ENCODE results near the gene VPS26C.
A peak's percentile ranks its signal among the peaks of the same experiment; 100 is the strongest.

VPS26C gene

DNA sequence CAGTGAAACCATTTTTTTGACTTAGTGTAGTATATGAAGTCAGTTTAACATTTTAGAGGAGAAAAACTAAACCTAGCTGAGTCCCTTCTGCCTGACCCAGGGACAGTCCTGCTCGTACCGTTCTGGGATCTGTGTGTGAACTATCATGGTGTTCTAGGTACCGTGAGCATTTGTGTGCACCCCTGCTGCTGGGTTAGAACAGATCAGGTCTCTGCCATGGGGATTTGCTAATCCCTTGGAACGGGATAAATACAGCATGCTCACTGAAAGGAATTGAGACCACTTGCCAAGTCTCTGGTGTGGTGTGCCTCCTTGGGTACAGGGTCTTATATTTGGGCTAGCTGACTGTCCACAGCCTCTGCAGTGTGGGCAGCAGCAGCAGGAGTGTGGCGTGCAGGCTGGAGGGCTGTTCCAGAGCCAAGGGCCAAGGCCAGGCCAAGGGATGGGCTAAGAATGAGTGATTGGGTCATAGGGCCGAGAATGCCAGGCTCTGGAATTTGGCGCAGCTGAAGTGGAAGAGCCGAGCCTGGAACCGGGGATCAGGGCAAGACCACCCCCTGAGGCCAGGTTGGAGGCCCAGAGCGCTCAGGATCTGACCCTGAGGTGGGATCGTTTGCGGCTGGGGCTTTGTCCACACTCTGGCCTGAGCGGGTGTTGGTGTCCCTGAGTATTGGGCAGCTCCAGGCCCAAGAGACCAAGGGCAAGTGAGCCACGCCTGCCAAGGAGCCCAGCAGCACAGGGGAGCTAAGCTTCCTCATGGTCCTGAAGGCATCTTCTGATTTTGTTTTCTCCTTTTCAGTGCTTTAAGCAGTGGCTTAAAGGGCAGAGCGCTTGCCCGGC, 66.3 kb downstream of the VPS26C start:
- no peak for ATAC-seq

DNA sequence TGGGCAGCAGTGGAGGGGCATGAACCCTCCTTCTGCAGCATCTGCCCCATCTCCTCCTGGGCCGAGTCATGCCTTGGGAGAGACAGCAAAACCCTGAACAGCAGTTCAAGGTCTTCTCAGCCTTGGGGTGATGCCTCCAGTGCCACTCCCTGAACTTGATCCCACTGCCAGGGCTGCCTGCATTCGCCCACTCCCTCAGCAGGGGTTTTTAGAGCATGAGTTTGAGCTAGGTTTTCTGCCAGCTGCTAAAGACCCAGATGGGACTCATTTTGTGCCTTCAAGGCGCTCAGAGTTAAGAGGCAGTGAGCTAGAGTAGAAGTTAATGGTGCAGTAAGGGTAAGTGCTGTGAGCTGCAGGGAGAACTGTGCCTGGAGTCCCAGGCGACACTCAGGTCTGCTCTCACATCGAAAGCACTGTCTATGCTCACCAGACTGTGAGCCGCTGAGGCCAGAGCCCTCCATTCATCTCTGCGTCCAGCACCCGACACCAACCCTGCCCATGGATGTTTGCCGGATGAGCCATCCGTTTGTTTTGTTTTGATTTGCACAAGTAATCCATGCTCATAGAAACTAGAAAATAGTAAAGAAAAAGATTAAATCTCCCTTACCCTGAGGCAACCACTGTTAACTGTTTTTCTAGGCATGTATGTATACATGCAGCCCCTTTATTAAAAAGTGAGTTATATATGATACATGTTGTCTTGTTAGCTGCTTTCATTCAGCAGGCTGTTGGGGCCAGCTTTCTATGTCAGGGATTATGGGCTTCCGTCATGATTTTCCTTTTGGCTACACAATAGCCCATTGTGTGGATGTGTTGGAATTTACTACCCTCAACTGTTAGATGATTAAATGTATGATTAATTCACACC, 67.8 kb downstream of the VPS26C start:
- ATAC-seq, result no peak

DNA sequence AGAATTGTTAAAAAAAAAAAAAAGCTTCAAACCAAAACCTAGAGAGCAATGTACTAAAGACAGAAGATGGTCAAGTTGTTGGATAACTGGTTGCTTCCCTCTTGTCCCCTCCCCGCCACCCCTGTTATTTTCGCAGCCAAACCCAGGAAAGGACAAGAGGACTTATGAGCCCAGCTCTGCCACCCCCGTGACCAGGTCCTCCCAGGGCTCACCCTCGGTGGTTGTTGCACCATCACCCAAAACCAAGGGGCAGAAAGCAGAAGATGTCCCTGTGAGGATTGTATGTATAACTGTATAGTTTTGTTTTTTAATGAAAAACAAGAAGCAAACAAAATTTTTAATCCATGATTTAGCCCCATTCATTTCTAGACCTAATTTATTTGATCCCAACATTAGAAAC, 69.4 kb downstream of the VPS26C start:
- no peak for ATAC-seq

DNA sequence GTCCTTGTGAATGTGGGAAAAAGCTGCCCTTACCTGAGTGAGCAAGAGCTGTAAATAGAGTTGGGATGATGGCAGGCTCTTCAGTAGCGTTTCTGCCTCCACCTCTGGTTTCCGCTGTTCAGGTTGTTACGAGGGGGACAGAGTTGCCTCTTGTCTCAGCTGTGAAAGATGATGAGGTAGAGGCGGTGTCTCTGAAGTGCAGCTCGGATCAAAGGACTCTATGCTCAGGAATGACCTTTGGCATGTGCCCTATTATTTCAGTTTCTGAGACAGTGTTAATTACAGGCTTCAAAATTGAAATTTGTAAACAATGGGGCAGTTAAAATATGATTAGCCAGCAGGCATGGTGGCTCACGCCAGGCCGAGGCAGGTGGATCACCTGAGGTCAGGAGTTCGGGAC, 70.3 kb downstream of the VPS26C start:
- ATAC-seq, result no peak

DNA sequence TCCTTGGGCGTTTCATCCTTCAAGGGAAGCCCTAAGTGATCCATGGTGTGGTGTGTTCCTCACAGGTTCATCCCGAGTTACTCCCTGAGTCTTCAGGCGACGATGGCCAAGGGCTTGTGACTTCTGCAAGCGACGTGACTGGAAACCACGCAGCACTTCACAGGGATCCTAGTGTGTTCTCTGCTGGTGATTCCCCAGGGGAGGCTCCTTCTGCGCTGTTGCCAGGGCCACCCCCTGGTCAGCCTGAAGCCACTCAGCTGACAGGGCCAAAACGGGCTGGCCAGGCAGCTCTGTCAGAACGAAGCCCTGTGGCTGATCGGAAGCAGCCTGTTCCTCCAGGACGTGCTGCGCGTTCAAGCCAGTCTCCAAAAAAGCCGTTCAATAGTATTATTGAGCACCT, 71.5 kb downstream of the VPS26C start:
- no peak for ATAC-seq

DNA sequence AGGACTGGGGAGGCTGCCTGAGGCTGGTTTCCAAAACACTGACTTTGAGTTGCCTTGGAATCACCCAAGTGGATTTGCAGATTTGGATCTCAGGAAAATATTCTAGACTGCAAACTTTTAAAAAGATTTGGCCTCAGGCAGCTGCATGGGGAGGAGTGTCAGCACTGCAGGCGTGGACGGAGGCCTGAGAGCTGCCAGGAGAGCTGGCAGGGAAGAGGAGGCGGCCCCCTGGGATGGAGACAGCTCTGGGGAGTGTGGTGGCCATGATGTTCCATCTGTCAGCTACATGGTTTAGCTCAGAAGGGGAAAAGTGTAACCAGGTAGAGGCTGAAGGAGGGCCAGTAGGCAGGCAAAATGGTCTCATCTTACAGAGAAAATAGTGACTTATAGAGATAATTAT, 72.1 kb downstream of the VPS26C start:
- ATAC-seq, result no peak

DNA sequence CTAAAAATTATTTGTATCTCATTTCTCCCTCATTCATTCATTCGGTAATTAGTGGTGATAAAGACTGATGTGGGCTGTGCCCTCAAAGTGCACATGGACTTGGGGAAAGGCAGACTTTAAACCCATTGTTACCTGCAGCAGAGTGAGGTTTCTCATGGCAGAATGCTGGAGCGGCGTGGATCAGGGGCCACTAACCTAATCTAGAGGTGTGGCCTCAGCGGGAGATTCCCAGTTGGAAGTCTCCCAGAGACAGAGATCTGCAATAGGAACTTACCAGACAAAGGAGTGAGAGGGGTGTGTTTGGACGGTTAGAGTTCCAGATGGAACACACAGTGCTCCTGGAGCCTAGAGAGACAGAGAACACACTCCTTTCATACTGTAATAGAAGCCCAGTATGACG, 73.5 kb downstream of the VPS26C start:
- no peak for ATAC-seq

DNA sequence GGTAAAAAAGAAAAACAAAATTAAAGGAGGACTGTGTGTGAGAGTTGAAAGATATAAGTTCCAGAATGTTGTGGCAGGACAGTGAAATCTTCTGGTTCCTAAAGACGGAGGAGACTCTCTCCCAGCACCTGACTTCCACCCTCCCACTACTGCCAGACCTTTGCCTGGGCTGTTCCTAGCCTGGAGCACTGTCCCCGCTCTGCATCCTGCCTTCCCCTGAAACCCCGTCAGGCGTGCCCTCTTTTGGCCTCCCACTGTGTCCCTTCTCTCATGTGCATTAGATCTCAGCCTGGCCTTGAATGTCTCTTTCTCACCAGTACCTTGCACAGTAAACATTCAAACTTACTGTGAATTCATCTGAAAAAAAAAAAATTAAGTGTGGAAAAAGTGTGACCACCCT, 74.1 kb downstream of the VPS26C start:
- ATAC-seq, result no peak

DNA sequence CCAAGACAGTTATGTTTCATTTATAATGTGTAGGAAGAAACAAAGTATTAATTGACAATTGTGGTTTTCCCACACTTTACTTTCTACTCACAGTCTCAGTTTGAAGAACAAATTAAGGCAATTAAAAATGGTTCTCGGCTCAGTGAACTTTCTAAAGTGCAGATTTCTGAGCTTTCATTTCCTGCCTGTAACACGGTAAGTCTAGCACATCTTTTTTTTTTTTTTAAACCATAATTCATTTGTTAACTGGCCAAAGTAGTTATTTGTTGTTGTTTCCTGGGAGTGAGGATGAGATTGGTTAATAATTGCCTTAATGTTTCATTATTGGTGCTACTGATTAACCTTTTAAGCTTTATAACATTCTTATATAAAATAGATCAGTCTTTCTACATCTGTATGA, 75.1 kb downstream of the VPS26C start:
- ATAC-seq, result no peak

DNA sequence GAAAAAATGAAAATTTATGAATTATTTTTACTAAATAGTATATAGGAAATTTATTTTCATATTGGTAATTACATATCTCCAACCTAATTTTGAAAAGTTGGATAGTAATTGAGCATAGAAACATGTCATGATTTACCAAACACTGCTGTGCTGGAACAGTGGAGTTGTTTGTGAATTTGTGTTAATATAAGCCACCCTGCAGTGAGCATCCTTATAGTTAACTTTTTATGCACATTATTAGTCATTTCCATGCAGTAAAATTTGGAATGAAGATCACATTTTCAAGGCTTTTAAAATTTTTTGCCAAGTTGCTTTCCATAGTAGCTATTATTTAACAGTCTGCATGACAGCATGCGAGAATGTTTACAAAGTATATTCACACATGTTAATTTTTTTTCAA, 78.3 kb downstream of the VPS26C start:
- ATAC-seq, result no peak

DNA sequence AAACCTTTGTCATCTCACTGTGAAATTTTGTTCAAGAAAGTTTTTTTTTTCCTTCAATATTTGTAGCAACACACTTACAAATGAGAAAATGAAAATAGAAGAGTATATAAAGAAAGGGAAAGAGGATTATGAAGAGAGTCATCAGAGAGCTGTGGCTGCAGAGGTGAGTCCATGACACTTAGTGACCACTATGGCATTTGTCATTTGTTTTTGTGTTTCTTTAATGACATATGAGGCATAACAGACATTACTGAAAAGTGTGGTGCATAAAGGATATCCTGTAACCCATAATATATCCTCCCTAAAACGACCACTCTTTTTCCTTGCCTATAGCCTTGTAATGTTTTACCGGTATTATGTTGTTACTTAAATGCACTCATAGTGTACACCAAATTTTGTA, 80.2 kb downstream of the VPS26C start:
- ATAC-seq, result no peak

DNA sequence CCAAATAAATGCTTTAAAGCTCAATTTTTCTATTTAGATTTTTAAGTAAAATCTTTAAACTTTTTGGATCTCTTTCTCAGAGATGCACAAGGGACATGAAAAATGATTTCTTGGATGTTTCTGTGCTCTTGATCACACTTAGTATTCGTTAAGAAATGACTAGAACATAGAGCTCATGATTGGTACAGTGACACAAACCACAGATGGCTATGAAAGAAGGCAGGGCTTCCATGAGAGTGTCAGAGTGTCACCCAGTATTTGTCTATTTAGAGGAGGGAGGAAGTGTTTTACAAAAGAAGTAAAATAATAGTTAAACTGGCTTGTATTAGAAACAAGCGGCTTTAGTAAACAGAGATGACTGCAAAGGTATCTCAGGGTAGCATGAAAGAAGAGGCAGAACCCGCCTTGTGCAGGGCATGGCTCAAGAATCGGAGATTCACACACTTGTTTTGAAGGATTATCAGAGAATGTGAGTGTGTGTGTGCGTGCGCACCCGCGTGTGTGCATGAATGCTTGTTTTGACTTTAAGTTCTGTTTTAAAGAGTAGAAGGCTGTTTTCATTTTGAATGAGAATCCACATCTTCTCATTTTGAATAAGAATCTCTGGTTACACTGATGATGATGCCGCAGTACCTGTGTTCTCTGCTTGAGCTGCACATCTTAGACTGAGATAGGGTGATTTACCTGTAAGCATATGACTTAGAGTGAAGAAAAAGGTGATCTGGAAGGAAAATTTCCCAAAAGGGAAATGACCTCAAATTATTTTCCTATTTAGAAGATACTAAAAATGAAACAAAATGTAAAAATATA, 82.1 kb downstream of the VPS26C start:
- ATAC-seq, result peak in 1 of 2 donors; percentile 66

DNA sequence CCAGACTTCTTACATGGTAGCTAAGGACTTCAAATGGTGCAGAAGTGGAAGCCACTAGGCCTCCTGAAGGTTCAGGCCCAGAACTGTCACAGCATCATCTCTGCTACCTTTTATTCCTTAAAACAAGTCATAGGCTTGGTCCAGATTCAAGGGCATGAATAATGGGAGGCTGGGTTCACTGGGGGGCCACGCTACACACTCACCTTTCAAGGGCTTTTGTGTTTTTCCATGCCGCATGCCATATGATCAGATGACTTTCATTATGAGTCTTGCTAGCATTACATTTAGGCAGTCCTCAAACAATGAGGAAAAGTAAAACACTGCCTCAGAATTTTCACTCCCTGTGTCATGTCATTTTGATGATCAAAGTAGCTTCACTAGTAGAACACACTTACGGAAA, 83.4 kb downstream of the VPS26C start:
- no peak for ATAC-seq

DNA sequence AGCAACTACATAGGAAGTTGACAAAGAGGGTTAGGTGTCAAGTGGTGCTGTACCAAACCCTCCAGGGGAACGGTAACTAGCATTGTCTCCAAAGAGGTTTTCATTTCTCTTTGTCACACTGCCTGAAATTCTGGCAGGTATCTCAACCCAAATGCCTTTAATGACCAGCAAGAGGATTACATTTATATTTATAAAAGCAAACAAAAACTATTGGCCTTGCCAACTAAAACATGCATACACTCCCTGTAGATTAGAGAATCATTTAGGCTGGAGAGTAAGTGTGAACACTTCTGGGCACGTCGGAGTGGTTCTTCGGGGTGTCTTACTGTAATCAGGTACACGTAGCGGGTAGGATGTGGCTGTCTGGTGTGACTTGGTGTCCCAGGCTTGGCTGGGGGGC, 84.9 kb downstream of the VPS26C start:
- no peak for ATAC-seq

DNA sequence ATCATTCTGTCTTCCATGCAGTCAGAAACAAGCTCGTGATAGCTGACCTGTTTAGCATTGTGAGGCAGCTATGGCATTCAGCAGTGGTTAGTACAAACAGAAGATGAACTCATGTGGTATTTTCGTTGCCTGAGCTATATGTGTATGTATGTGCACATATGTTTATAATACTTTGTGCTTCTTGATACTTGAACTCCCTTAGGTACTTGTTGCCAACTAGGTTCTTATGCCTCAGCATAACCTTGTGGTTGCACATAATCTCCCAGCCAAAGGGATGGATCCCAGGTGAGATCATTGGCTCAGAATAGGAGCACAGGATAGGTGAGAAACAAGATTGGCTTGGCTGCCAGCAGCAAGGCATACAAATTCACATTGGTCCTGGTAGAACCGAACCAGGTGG, 86.1 kb downstream of the VPS26C start:
- no peak for ATAC-seq

DNA sequence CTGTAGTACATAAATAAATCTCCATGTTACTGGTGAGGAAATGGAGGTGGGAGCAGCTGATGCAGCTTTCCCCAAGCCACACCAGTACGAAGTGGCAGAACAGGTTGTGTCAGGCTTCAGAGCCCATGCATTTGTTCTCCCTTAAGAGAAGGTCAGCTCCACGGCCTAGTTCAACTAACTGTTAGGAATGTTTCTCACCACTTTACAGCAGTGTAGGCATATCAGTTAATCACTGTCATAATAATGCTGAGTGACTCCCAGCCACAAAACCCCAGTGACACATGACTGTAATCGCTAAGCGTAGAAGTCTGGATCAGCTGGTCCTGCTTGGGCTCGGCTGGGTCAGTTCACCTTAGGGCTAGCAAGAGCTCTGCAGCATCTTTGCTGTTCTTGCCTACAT, 90.4 kb downstream of the VPS26C start:
- peak in 1 of 2 donors; percentile 33 for ATAC-seq

Data from activated CD4-positive, CD25-positive, alpha-beta regulatory T cell treated with anti-CD3 and anti-CD28 coated beads, Interleukin-2, amount 50 U/mL, for 24 hours (primary cell).